Measurements from ENCODE around the gene PCNA. TPM values are rescaled to one million over a fixed set of nuclear protein-coding genes. Genes with fewer than 3 reads are reported as not detected.

PCNA gene
- total RNA-seq, 1 donor from 2014 or later = 323 TPM

GRCh38 chr20:5065166-5065878, 54.4 kb downstream of the PCNA start:
- no peaks in the 10 kb centered on the region for H3K79me2 ChIP-seq (ENCODE audit: low read depth)
- no peak overlapping the region for H3K9ac ChIP-seq
- Mint-ChIP-seq H3K36me3 (peaks cover 2% of the 10 kb centered on the region), H3K27me3 (ENCODE audit: insufficient read depth, low read depth) (peaks cover 5% of the 10 kb centered on the region), H3K4me1 (no peaks in the 10 kb centered on the region), H3K4me3 (no peak overlapping the region), H3K27ac (no peak overlapping the region), H3K9me3 (no peaks in the 10 kb centered on the region)
- TF ChIP-seq EZH2phosphoT487 (IDR thresholded peaks at IDR 0.05) = no peak
- TF ChIP-seq CTCF (IDR thresholded peaks at IDR 0.05) = no peak
- no peak for TF ChIP-seq EZH2 (IDR thresholded peaks at IDR 0.05)
- H3K4me1 ChIP-seq = no peaks in the 10 kb centered on the region
- no peaks in the 10 kb centered on the region for H3F3A ChIP-seq (ENCODE audit: low read depth)
- no peaks in the 10 kb centered on the region for H3K9me3 ChIP-seq (ENCODE audit: low read depth)
- no peak for DNase-seq (ENCODE audit: low spot score)
- no peak overlapping the region for H3K4me3 ChIP-seq
- no peaks in the 10 kb centered on the region for H3K27me3 ChIP-seq
- H2AFZ ChIP-seq (replicated peaks) = no peak overlapping the region
- H3K4me2 ChIP-seq = no peak overlapping the region
- H3K27ac ChIP-seq = no peak overlapping the region
- H4K20me1 ChIP-seq (ENCODE audit: low read depth) = no peaks in the 10 kb centered on the region
- H3K36me3 ChIP-seq = no peaks in the 10 kb centered on the region

Small RNA genes within 50 kb of the gene (small RNA-seq; reads per million reads assigned to genes)
- gene RF00019 (not detected), gene RF00568 (not detected), gene RNA5SP474 (not detected)

Other genes with a start within 250 kb of the PCNA start
- gene SLC23A2, start 118.4 kb downstream of the PCNA start, total RNA-seq (ENCODE audit: low replicate concordance) = 9.3 and 13.0 TPM in 2 replicates
- 84.3 and 117 TPM in 2 replicates for gene TMEM230, start 6.9 kb downstream of the PCNA start, total RNA-seq (ENCODE audit: low replicate concordance)
- gene CDS2, start 7.0 kb upstream of the PCNA start, total RNA-seq (ENCODE audit: low replicate concordance) = 53.8 and 59.8 TPM in 2 replicates
- gene PROKR2, start 197.0 kb upstream of the PCNA start, total RNA-seq (ENCODE audit: low replicate concordance) = not detected in 2 replicates